ENCODE results near the gene SPATS1.
"Not testable (repeated sequence)": the region's sequence is repeated elsewhere in the genome, so short reads cannot be mapped to it uniquely, and the experiment has no call there.

The SPATS1 gene

DNA sequence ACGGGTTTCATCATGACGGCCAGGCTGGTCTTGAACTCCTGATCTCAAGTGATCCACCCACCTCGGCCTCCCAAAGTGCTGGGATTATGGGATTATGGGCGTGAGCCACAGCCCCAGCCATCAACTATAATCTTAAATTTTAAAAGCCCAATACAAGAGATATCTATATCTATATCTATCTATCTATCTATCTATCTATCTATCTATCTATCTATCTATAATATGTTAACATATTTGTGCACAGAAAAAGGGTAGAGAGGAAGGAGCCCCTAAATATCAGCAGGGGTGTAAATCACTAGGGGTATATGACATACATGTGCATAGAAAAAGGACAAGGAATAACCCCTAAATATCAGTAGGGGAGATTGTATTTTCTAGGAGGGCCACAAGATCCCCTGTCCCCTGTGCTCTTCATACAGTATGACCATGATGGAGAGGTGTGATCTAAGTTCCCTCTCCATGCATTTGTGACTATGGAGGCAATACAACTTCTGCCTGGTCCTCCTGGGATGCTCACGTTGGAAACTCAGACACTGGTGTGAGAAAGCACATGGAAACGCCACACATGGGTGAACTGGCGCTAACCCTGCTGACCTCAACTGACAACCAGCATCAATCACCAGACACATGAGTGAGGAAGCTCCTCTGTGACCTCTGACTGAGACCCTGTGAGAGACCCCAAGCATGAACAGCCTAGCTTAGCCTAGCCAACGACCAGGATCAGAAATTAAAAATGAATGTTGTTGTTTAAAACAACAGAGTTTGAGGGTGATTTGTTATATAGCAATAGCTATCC, 1.2 kb upstream of the SPATS1 start:
- in situ Hi-C loops (cut with HindIII; ENCODE audit: low sequenced_read_pairs), result no loop called here
- H3K4me3 ChIP-seq (ENCODE audit: low read depth, low read length), result no peak overlapping the region
- DNase-seq (ENCODE audit: low read depth, low spot score), result no peak
- TF ChIP-seq, protein P1, sequence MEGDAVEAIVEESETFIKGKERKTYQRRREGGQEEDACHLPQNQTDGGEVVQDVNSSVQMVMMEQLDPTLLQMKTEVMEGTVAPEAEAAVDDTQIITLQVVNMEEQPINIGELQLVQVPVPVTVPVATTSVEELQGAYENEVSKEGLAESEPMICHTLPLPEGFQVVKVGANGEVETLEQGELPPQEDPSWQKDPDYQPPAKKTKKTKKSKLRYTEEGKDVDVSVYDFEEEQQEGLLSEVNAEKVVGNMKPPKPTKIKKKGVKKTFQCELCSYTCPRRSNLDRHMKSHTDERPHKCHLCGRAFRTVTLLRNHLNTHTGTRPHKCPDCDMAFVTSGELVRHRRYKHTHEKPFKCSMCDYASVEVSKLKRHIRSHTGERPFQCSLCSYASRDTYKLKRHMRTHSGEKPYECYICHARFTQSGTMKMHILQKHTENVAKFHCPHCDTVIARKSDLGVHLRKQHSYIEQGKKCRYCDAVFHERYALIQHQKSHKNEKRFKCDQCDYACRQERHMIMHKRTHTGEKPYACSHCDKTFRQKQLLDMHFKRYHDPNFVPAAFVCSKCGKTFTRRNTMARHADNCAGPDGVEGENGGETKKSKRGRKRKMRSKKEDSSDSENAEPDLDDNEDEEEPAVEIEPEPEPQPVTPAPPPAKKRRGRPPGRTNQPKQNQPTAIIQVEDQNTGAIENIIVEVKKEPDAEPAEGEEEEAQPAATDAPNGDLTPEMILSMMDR (IDR thresholded peaks at IDR 0.05; ENCODE audit: low read depth, low read length), result no peak

DNA sequence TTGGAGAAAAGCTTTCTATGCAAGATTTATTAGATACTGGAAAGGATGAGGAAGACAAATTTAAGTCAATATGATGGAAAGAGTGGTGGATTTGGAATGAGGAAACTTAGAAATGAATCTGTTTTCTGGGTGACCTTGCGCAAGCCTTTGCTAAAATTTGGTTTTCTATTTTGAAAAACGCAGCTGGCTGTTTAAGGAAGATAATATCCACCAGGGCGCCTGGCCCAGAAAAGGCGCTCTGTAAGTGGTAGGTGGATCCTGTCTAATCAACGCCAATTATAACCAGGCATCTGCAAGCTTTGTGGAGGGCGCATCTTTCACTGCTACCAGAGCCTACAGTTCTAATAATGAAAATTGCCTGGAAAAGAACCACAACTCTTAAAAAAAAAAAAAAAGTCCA, 398 bp upstream of the SPATS1 start:
- TF ChIP-seq, protein P1 (IDR thresholded peaks at IDR 0.05; ENCODE audit: low read depth, low read length), result no peak
- no peak for DNase-seq (ENCODE audit: low read depth, low spot score)
- H3K4me3 ChIP-seq (ENCODE audit: low read depth, low read length), result no peak overlapping the region
- in situ Hi-C loops (cut with HindIII; ENCODE audit: low sequenced_read_pairs), result no loop called here

DNA sequence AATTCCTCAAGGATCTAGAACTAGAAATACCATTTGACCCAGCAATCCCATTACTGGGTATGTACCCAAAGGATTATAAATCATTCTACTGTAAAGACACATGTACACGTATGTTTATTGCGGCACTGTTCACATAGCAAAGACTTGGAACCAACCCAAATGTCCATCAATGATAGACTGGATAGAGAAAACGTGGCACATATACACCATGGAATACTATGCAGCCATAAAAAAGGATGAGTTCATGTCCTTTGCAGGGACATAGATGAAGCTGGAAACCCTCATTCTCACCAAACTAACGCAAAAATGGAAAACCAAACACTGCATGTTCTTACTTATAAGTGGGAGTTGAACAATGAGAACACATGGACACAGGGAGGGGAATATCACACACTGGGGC, 4.4 kb downstream of the SPATS1 start:
- in situ Hi-C loops (cut with HindIII; ENCODE audit: low sequenced_read_pairs); DNase-seq (ENCODE audit: low read depth, low spot score): not testable (repeated sequence)

DNA sequence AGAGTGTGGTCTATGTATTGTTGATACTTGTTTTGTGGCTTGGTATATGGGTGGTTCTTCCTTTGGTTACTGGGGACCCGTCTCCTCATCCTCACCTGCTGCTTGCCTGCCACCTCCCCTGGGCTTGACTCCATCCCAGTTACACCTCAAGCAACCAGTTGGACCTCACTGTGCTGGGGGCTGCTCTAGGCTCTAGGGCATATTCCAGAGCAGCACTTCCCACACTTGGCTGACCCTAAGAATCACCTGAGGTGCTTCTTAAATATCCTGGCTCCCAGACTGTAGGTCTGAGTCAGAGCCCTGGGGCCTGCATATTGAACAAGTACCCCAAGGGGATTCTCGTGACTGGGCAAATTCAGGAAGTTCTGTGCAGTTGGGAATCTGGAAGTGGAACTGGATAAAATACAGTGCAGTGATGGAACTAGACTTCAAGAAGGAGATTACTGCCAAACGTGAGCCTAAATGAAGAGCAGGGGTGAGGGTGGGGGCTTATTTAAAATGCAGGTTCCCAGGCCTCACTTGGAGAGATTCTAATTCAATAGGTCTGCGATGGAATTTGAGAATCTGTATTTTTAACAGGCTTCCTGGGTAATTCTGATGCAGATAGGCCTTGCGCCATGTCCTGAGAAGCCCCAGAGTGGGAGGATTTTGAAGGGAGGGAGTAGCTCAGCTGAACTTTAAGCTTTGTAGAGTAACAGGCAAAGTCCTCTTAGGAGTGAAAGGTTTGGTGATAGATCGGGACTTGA, 7.6 kb downstream of the SPATS1 start:
- in situ Hi-C loops (cut with HindIII; ENCODE audit: low sequenced_read_pairs), result no loop called here
- H3K4me3 ChIP-seq (ENCODE audit: low read depth, low read length), result no peak overlapping the region
- TF ChIP-seq, protein P1 (IDR thresholded peaks at IDR 0.05; ENCODE audit: low read depth, low read length), result no peak
- DNase-seq (ENCODE audit: low read depth, low spot score), result no peak

More for the DNA sequence above, 4.4 kb downstream of the SPATS1 start:
- H3K4me3 ChIP-seq (ENCODE audit: low read depth, low read length), result not testable (repeated sequence)

DNA sequence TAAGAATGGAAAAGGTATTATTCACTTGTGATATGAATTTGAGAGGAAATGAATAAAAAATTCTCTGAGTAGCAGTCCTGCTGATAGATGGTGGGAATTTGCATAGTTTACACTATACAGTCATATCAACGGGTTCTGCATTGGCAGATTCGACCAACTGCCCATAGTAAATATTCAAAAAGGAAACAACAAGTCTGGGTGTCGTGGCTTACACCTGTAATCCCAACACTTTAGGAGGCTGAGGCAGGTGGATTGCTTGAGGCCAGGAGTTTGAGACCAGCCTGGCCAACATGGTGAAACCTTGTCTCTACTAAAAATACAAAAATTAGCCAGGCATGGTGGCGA, 8.2 kb downstream of the SPATS1 start:
- H3K4me3 ChIP-seq (ENCODE audit: low read depth, low read length); in situ Hi-C loops (cut with HindIII; ENCODE audit: low sequenced_read_pairs); DNase-seq (ENCODE audit: low read depth, low spot score): not testable (repeated sequence)

DNA sequence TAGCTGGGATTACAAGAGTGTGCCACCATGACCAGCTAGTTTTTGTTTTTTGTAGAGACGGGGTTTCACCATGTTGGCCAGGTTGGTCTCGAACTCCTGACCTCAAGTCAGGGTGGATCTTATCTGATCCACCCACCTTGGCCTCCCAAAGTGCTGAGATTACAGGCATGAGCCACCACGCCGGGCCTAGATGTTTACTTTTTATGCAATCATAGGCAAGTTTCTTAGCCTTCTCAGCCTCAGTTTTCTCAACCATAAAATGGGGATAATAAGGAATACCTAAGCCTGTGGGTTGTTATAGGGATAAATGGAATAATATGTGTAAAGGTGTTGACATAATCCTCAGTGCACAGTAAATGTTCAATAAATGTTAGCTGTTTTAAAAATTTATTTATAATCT, 9.8 kb downstream of the SPATS1 start:
- in situ Hi-C loops (cut with HindIII; ENCODE audit: low sequenced_read_pairs), result no loop called here
- DNase-seq (ENCODE audit: low read depth, low spot score), result no peak
- no peak overlapping the region for H3K4me3 ChIP-seq (ENCODE audit: low read depth, low read length)
- TF ChIP-seq, protein P1 (IDR thresholded peaks at IDR 0.05; ENCODE audit: low read depth, low read length), result no peak

DNA sequence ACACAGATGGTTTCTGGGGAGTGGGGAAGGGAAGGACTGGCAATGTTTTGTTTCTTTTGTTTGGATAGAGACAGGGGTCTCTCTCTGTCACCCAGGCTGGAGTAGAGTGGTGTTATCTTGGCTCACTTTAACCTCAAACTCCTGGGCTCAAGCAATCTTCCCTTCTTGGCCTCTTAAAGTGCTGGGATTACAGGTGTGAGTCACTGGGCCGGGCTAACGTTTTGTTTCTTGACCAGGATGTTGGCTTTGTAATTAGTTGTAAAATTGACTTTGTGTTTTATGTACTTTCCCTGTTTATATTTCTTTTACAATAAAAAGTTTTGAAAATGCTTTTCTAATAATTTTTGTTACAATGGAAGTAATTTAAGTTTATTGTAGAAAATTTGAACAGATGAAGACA, 10.9 kb downstream of the SPATS1 start:
- TF ChIP-seq, protein P1 (IDR thresholded peaks at IDR 0.05; ENCODE audit: low read depth, low read length), result no peak
- no peak overlapping the region for H3K4me3 ChIP-seq (ENCODE audit: low read depth, low read length)
- no peak for DNase-seq (ENCODE audit: low read depth, low spot score)
- in situ Hi-C loops (cut with HindIII; ENCODE audit: low sequenced_read_pairs), result no loop called here
